ENCODE measurements around the gene TIFAB. TPM values are rescaled to one million over a fixed set of nuclear protein-coding genes. Genes with fewer than 3 reads are reported as not detected.

TIFAB gene
- total and polyA plus RNA-seq, 12 donors, result under 0.01 to 1.7 (median 0.04) TPM; not detected in 8

DNA sequence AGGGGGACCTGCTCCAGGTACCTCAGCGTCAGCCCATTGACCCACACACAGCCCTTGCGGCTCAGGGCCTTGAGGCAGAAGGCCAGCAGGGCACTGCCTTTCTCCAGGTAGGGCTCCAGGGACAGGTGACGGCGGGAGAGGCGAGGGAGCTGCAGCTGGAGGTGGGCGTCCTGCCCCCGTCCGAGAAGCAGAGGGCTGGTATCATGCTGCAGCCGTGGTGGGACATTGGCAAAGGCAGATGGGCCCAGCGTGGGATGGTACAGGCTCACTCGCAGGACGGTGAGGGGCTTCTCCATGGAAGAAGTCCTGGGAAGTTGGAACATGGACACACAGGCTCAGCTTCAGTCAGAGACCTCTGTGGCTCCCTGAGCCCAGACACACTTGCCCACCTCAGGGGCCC lies 2.5 kb downstream of the TIFAB start:
- WGBS, 2 donors, result 95 to 97% methylated on average over 12 of the region's 12 CpGs
- DNase-seq (no peak), ATAC-seq (no peak)
- no peaks in the 10 kb centered on the region for H3K9me3 ChIP-seq
- intact Hi-C loops (cut with DNase I), result no loop called here
- no peak for TF ChIP-seq CTCF (IDR thresholded peaks at IDR 0.05)
- peaks cover 0 to 6% (median 0%) of the 10 kb centered on the region in 7 donors for H3K27me3 ChIP-seq
- H3K4me3 ChIP-seq, result no peak overlapping the region
- no peaks in the 10 kb centered on the region for H3K36me3 ChIP-seq
- no peak overlapping the region for H3K27ac ChIP-seq
- peaks cover 0 to 15% (median 0%) of the 10 kb centered on the region in 9 donors for H3K4me1 ChIP-seq

DNA sequence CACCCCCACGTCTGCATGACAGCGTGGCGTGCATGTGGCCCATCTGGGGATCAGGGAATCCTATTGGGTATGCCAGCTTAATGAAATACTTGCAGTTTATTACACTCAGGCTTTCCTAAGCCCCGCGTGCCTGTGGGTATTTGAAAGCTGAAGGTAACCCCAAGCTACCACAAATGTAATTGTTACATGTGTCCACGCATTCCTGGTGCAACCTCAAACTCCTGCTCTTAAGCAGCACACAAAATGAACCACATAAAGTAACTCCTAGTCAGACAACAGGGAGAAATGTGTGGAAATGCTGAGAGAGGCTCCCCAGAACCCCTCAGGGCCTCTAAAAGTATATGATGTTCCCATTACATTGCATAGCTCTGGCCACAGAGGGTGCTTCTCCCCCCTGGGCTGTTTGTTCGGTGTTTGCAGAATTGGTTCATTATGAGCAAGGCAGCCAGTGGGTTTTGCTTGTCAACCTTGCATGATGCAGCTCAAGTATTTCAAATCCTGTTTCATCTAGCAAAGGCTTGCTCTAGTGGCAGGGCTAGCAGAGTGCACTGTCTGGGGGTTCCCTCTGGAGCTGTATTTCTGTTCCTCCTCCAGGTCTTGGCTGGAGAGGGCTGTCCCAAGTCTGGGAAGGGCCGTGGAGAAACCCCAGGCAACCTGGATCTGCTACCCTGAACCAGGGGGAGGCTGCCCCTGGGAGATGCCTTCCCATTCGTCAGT lies 3.2 kb downstream of the TIFAB start:
- Histone ChIP-seq H3K9me3 (no peaks in the 10 kb centered on the region), H3K4me1 (peaks cover 0 to 22% (median 0%) of the 10 kb centered on the region in 9 donors), H3K27ac (no peak overlapping the region), H3K27me3 (peaks cover 0 to 6% (median 0%) of the 10 kb centered on the region in 7 donors), H3K4me3 (no peak overlapping the region), H3K36me3 (no peaks in the 10 kb centered on the region)
- TF ChIP-seq CTCF (IDR thresholded peaks at IDR 0.05), result no peak
- DNase-seq (no peak), ATAC-seq (no peak)
- intact Hi-C loops (cut with DNase I), result no loop called here
- WGBS, 2 donors, result 84% methylated on average over 9 of the region's 9 CpGs

GRCh38 chr5:135448071-135448739 lies 3.9 kb downstream of the TIFAB start:
- ATAC-seq (no peak), DNase-seq (no peak)
- TF ChIP-seq CTCF (IDR thresholded peaks at IDR 0.05), result no peak
- Histone ChIP-seq H3K9me3 (no peaks in the 10 kb centered on the region), H3K4me3 (no peak overlapping the region), H3K27ac (no peak overlapping the region), H3K36me3 (no peaks in the 10 kb centered on the region), H3K4me1 (peaks cover 0 to 24% (median 0%) of the 10 kb centered on the region in 9 donors), H3K27me3 (peaks cover 0 to 4% (median 0%) of the 10 kb centered on the region in 7 donors)
- 82% methylated on average over 9 of the region's 9 CpGs for WGBS, 2 donors
- intact Hi-C loops (cut with DNase I), result no loop called here

GRCh38 chr5:135447298-135447929 lies 4.7 kb downstream of the TIFAB start, which contains the start of gene DCANP1:
TSS of gene DCANP1 (minus strand) at chr5:135447348. CDS start at chr5:135447108, 240 bp downstream.
- intact Hi-C loops (cut with DNase I), result no loop called here
- H3K27me3 ChIP-seq, result peaks cover 0 to 2% (median 0%) of the 10 kb centered on the region in 7 donors
- H3K36me3 ChIP-seq, result no peaks in the 10 kb centered on the region
- ATAC-seq, result no peak
- no peaks in the 10 kb centered on the region for H3K9me3 ChIP-seq
- H3K4me1 ChIP-seq, result peaks cover 0 to 21% (median 0%) of the 10 kb centered on the region in 9 donors
- 88 to 92% methylated on average over 5 of the region's 5 CpGs for WGBS, 2 donors
- H3K27ac ChIP-seq, result no peak within 1 kb of the TSS
- DNase-seq, result no peak
- no peak within 1 kb of the TSS for H3K4me3 ChIP-seq
- TF ChIP-seq CTCF (IDR thresholded peaks at IDR 0.05), result no peak
